ENCODE data around the gene NPR2. TPM values are rescaled to one million over a fixed set of nuclear protein-coding genes. Genes with fewer than 3 reads are reported as not detected.

NPR2 gene
- polyA plus RNA-seq, 3 donors, result 0.48 TPM; not detected in 2

DNA sequence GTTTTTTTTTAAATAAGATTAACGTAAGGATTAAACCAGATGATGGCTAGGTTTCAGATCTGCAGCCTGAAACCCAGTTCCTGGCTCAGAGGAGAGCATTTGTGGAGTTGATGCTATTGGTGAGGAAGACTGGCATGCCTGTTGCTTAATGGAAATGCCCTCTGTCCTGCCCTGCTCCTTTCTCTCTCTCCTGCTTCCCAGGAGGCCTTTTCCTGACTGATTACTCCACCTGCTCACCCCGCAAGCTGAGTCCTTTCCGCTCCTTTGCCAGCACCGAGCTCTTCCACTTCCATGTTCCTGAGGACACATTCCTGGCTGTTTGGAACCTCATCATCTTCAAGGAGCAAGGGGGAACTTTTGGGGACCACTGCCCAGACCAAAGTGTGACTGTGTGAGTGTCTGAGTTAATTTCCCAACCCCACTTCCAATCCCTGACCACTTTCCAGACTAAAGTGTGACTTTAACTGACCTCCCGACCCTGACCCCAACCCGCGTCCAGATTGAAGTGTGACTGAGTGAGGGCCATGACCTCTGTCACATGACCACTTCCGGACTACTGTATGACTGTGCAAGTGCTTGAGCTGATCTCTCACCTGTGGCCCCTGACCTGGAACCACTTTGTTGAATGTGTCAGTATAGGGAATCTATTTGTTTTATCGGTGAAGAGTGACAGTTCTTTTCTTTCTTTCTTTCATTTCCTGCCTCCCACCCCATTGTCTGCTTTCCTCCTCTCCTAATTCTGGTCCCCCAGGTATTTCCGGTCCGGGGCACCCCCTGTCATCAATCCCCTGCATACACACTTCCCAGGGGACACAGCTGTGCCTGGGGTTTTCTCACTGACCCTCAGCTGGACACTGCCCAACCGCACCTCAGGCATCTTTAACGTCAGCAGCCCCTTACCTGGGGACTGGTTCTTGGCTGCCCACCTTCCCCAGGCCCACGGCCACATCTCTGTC is 43.1 kb downstream of the NPR2 start:
- Mint-ChIP-seq H3K27me3 (ENCODE audit: low read depth in 3 of 3) (peaks cover 16 to 31% (median 18%) of the 10 kb centered on the region in 3 donors), H3K9me3 (peaks cover 0 to 2% (median 0%) of the 10 kb centered on the region in 7 donors), H3K36me3 (peaks cover 27 to 29% of the 10 kb centered on the region in 2 donors), H3K27ac (peak overlapping the region in 6 of 7 donors; percentile 30 to 93 (median 62)), H3K4me1 (peaks cover 85% of the 10 kb centered on the region), H3K4me3 (peak overlapping the region in 1 of 2 donors; percentile 78)
- Histone ChIP-seq H3K4me1 (ENCODE audit: control insufficient read depth in 1 of 2, insufficient read depth in 2 of 2, low read length in 2 of 2) (peaks cover 67 to 70% of the 10 kb centered on the region in 2 donors), H3K36me3 (replicated peaks in 1 of 2; ENCODE audit: control insufficient read depth in 1 of 2, insufficient read depth in 2 of 2, low read length in 2 of 2) (no peaks in the 10 kb centered on the region), H3K4me3 (replicated peaks in 1 of 3; ENCODE audit: low read depth in 2 of 3, low read length in 3 of 3) (peak overlapping the region in 1 of 3 experiments; percentile 39), H2AFZ (ENCODE audit: insufficient read depth, low read depth, low read length, poor library complexity, severe bottlenecking) (no peak overlapping the region), H3K27ac (ENCODE audit: low read depth in 1 of 2, low read length in 2 of 2) (peak overlapping the region in 1 of 2 donors; percentile 42), H3K9ac (ENCODE audit: insufficient read depth, low read length, poor library complexity, severe bottlenecking) (no peak overlapping the region), H3K4me2 (replicated peaks; ENCODE audit: extremely low read depth, low read length, poor library complexity, severe bottlenecking) (peak overlapping the region; percentile 67), H3K9me3 (replicated peaks in 1 of 2; ENCODE audit: control insufficient read depth in 1 of 2, insufficient read depth in 1 of 2, low read length in 2 of 2) (no peaks in the 10 kb centered on the region), H4K20me1 (ENCODE audit: insufficient read depth, low read length) (no peaks in the 10 kb centered on the region), H3K27me3 (ENCODE audit: control insufficient read depth in 2 of 2, insufficient read depth in 2 of 2, low read length in 2 of 2) (no peaks in the 10 kb centered on the region), H3K79me2 (ENCODE audit: insufficient read depth, low read length) (peaks cover 4% of the 10 kb centered on the region)
- intact Hi-C loops (cut with micrococcal nuclease), result no loop called here
- 86% methylated on average over 11 of the region's 14 CpGs for WGBS (ENCODE audit: insufficient coverage)
- TF ChIP-seq, protein P1, sequence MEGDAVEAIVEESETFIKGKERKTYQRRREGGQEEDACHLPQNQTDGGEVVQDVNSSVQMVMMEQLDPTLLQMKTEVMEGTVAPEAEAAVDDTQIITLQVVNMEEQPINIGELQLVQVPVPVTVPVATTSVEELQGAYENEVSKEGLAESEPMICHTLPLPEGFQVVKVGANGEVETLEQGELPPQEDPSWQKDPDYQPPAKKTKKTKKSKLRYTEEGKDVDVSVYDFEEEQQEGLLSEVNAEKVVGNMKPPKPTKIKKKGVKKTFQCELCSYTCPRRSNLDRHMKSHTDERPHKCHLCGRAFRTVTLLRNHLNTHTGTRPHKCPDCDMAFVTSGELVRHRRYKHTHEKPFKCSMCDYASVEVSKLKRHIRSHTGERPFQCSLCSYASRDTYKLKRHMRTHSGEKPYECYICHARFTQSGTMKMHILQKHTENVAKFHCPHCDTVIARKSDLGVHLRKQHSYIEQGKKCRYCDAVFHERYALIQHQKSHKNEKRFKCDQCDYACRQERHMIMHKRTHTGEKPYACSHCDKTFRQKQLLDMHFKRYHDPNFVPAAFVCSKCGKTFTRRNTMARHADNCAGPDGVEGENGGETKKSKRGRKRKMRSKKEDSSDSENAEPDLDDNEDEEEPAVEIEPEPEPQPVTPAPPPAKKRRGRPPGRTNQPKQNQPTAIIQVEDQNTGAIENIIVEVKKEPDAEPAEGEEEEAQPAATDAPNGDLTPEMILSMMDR (IDR thresholded peaks at IDR 0.05), result no peak
- no peak for DNase-seq

GRCh38 chr9:35835216-35835632 is 43.8 kb downstream of the NPR2 start:
- Histone ChIP-seq H3K79me2 (ENCODE audit: insufficient read depth, low read length) (no peaks in the 10 kb centered on the region), H3K27ac (ENCODE audit: low read depth in 1 of 2, low read length in 2 of 2) (no peak overlapping the region), H3K9me3 (replicated peaks in 1 of 2; ENCODE audit: control insufficient read depth in 1 of 2, insufficient read depth in 1 of 2, low read length in 2 of 2) (no peaks in the 10 kb centered on the region), H2AFZ (ENCODE audit: insufficient read depth, low read depth, low read length, poor library complexity, severe bottlenecking) (no peak overlapping the region), H3K4me2 (replicated peaks; ENCODE audit: extremely low read depth, low read length, poor library complexity, severe bottlenecking) (no peak overlapping the region), H3K36me3 (replicated peaks in 1 of 2; ENCODE audit: control insufficient read depth in 1 of 2, insufficient read depth in 2 of 2, low read length in 2 of 2) (no peaks in the 10 kb centered on the region), H3K9ac (ENCODE audit: insufficient read depth, low read length, poor library complexity, severe bottlenecking) (no peak overlapping the region), H3K4me1 (ENCODE audit: control insufficient read depth in 1 of 2, insufficient read depth in 2 of 2, low read length in 2 of 2) (peaks cover 67 to 70% of the 10 kb centered on the region in 2 donors), H3K4me3 (replicated peaks in 1 of 3; ENCODE audit: low read depth in 2 of 3, low read length in 3 of 3) (no peak overlapping the region), H4K20me1 (ENCODE audit: insufficient read depth, low read length) (no peaks in the 10 kb centered on the region), H3K27me3 (ENCODE audit: control insufficient read depth in 2 of 2, insufficient read depth in 2 of 2, low read length in 2 of 2) (no peaks in the 10 kb centered on the region)
- peaks cover 83% of the 10 kb centered on the region for H3K4me1 Mint-ChIP-seq
- 100% methylated on average over 3 of the region's 3 CpGs for WGBS (ENCODE audit: insufficient coverage)
- TF ChIP-seq, protein P1 (IDR thresholded peaks at IDR 0.05), result no peak
- intact Hi-C loops (cut with micrococcal nuclease), result no loop called here
- H3K9me3 Mint-ChIP-seq, result peaks cover 4 to 8% (median 5%) of the 10 kb centered on the region in 7 donors
- peaks cover 18 to 30% (median 20%) of the 10 kb centered on the region in 3 donors for H3K27me3 Mint-ChIP-seq (ENCODE audit: low read depth in 3 of 3)
- DNase-seq, result no peak
- H3K27ac Mint-ChIP-seq, result peak overlapping the region in 1 of 7 donors; percentile 71
- no peak overlapping the region for H3K4me3 Mint-ChIP-seq
- peaks cover 30 to 33% of the 10 kb centered on the region in 2 donors for H3K36me3 Mint-ChIP-seq

Data from CD14-positive monocyte (primary cell).